HG03103 (cell line): ENCODE results near the gene BTBD16.

Experiments
- ATAC-seq: cut with Tn5 transposase; IDR thresholded peaks from one replicate; pipeline ENCODE4 v1.9.1; 2021; ENCODE audit warnings: low read depth; ENCODE audit not compliant: unreplicated experiment

Gene BTBD16

GRCh38 chr10:122292376-122292775 lies 21.3 kb downstream of the BTBD16 start:
- no peak for ATAC-seq

GRCh38 chr10:122293156-122293960 lies 22.3 kb downstream of the BTBD16 start:
- no peak for ATAC-seq

- ATAC-seq = no peak
These were observed 22.9 kb downstream of the BTBD16 start for GRCh38 chr10:122293961-122294380.

GRCh38 chr10:122294511-122295450 lies 23.7 kb downstream of the BTBD16 start:
- no peak for ATAC-seq

- ATAC-seq = no peak
These were observed 24.3 kb downstream of the BTBD16 start for GRCh38 chr10:122295451-122295809.

GRCh38 chr10:122296363-122297120 lies 25.4 kb downstream of the BTBD16 start:
- ATAC-seq = no peak

GRCh38 chr10:122297583-122297982 lies 26.5 kb downstream of the BTBD16 start:
- no peak for ATAC-seq

- ATAC-seq = no peak
These were observed 27.1 kb downstream of the BTBD16 start for GRCh38 chr10:122298206-122298597.

GRCh38 chr10:122298598-122299301 lies 27.7 kb downstream of the BTBD16 start:
- ATAC-seq = peak; percentile 50

- no peak for ATAC-seq
These were observed 28.5 kb downstream of the BTBD16 start for GRCh38 chr10:122299423-122300075.

GRCh38 chr10:122301055-122301810 lies 30.1 kb downstream of the BTBD16 start:
- ATAC-seq = no peak

- no peak for ATAC-seq
These were observed 30.7 kb downstream of the BTBD16 start for GRCh38 chr10:122301811-122302115.

GRCh38 chr10:122302315-122302714 lies 31.2 kb downstream of the BTBD16 start:
- ATAC-seq = no peak

GRCh38 chr10:122303271-122304053 lies 32.4 kb downstream of the BTBD16 start:
- no peak for ATAC-seq

- ATAC-seq = no peak
These were observed 33.0 kb downstream of the BTBD16 start for GRCh38 chr10:122304054-122304579.

GRCh38 chr10:122306282-122306681 lies 35.2 kb downstream of the BTBD16 start:
- no peak for ATAC-seq

GRCh38 chr10:122306744-122307143 lies 35.6 kb downstream of the BTBD16 start:
- no peak for ATAC-seq
